Breast epithelium (tissue), 3 donors: ENCODE results near the gene MIA3.

Experiments
- POLR2A ChIP-seq: fragments of 450-650 bp; IDR thresholded peaks from one replicate; pipeline ENCODE4 v1.6.1; 2016; ENCODE audit warnings: antibody characterized with exemption, mild to moderate bottlenecking, moderate library complexity
- POLR2AphosphoS5 ChIP-seq, 3 donors: sonication (generic); formaldehyde crosslinking; IDR thresholded peaks; one replicate each; pipeline ENCODE4 v1.6.1; 2017; ENCODE audit warnings: antibody characterized with exemption in 3 of 3
- TF ChIP-seq, protein P1 (sequence below), 3 donors: fragments of 450-650 bp; IDR thresholded peaks; one replicate each; pipeline ENCODE4 v1.5.1; 2016 to 2017; ENCODE audit warnings: antibody characterized with exemption in 3 of 3, mild to moderate bottlenecking in 3 of 3, moderate library complexity in 3 of 3

DNA sequence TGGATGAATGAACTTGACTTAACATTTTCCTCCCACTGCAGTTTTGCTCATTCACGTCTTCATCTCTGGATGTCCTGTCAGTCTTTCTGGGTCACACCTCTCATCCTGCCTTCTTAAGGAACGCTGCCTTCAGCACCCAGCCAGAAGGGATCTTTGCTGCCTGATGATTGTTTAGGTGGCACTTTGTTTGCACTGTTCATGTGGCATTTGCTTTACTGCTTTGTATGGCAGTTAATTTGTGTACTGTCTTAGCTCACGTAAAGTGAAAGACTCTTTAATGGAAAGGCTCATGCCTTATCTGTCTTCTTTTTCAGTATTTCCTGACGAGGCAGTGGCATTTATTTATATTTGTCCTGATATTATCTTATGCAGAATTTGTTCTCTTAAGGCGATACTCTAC, 4.9 kb downstream of the MIA3 start:
- TF ChIP-seq, protein P1, sequence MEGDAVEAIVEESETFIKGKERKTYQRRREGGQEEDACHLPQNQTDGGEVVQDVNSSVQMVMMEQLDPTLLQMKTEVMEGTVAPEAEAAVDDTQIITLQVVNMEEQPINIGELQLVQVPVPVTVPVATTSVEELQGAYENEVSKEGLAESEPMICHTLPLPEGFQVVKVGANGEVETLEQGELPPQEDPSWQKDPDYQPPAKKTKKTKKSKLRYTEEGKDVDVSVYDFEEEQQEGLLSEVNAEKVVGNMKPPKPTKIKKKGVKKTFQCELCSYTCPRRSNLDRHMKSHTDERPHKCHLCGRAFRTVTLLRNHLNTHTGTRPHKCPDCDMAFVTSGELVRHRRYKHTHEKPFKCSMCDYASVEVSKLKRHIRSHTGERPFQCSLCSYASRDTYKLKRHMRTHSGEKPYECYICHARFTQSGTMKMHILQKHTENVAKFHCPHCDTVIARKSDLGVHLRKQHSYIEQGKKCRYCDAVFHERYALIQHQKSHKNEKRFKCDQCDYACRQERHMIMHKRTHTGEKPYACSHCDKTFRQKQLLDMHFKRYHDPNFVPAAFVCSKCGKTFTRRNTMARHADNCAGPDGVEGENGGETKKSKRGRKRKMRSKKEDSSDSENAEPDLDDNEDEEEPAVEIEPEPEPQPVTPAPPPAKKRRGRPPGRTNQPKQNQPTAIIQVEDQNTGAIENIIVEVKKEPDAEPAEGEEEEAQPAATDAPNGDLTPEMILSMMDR (IDR thresholded peaks at IDR 0.05) = no peak
- TF ChIP-seq POLR2AphosphoS5 (IDR thresholded peaks at IDR 0.05) (no peak), POLR2A (no peak)
